Epithelial cell of proximal tubule (primary cell): Measurements from ENCODE around the gene C2orf72. TPM values are rescaled to one million over a fixed set of nuclear protein-coding genes. Genes with fewer than 3 reads are reported as not detected.

Experiments used
- DNase-seq: peaks from one replicate; pipeline ENCODE4 v3.0.0-alpha.2; 2011; ENCODE audit warnings: low read depth
- H3K4me3 ChIP-seq: 2 replicates; pipeline ENCODE4 v1.5.1; 2011; ENCODE audit warnings: low read depth, mild to moderate bottlenecking, low read length
- total RNA-seq: library from RNA; depleted of rRNA; stranded (reverse); fragments of >200 nt; gene quantifications from 2 replicates; pipeline ENCODE4 v1.2.3, GENCODE V29; 2015
- TF ChIP-seq, protein P1 (sequence below): conservative IDR thresholded peaks from 2 replicates; pipeline ENCODE4 v1.5.1; 2012; ENCODE audit warnings: low read depth, mild to moderate bottlenecking, low read length

Gene C2orf72
- total RNA-seq, 1 donor from 2014 or later: 3.8 TPM

DNA sequence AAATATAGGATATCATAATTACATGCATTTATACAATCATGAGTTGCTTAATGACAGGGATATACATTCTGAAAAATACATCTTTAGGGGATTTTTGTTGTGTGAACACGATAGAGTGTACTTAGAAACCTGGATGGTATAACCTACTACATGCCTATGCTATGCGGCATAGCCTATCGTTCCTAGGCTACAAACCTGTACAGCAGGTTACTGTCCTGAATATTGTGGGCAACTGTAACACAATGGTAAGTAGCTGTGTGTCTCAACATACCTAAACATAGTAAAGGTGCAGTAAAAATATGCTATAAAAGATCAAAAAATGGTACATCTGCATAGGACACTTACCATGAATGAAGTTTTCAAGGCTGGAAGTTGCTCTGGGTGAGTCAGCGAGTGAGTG, 6.5 kb downstream of the C2orf72 start:
- H3K4me3 ChIP-seq: no peak overlapping the region
- TF ChIP-seq, protein P1, sequence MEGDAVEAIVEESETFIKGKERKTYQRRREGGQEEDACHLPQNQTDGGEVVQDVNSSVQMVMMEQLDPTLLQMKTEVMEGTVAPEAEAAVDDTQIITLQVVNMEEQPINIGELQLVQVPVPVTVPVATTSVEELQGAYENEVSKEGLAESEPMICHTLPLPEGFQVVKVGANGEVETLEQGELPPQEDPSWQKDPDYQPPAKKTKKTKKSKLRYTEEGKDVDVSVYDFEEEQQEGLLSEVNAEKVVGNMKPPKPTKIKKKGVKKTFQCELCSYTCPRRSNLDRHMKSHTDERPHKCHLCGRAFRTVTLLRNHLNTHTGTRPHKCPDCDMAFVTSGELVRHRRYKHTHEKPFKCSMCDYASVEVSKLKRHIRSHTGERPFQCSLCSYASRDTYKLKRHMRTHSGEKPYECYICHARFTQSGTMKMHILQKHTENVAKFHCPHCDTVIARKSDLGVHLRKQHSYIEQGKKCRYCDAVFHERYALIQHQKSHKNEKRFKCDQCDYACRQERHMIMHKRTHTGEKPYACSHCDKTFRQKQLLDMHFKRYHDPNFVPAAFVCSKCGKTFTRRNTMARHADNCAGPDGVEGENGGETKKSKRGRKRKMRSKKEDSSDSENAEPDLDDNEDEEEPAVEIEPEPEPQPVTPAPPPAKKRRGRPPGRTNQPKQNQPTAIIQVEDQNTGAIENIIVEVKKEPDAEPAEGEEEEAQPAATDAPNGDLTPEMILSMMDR: no peak
- no peak for DNase-seq

DNA sequence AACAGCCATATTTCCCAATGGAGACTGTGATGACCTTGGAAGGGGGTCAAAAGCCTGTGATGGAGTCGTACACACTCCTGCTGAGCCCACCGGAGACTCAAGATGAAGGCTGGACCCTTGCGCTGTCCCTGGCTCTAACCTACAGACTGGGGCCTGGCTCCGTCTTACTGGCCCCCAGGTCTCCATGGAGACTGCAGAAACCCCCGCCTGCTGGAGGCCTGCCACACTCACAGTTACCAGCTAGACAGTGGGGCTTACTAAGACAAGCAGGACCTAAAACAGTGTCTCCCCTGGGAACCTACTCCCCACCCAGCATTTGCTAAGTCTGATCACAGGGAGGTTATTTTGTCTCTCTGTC, 9.6 kb downstream of the C2orf72 start:
- DNase-seq: no peak
- TF ChIP-seq, protein P1: no peak
- no peak overlapping the region for H3K4me3 ChIP-seq

DNA sequence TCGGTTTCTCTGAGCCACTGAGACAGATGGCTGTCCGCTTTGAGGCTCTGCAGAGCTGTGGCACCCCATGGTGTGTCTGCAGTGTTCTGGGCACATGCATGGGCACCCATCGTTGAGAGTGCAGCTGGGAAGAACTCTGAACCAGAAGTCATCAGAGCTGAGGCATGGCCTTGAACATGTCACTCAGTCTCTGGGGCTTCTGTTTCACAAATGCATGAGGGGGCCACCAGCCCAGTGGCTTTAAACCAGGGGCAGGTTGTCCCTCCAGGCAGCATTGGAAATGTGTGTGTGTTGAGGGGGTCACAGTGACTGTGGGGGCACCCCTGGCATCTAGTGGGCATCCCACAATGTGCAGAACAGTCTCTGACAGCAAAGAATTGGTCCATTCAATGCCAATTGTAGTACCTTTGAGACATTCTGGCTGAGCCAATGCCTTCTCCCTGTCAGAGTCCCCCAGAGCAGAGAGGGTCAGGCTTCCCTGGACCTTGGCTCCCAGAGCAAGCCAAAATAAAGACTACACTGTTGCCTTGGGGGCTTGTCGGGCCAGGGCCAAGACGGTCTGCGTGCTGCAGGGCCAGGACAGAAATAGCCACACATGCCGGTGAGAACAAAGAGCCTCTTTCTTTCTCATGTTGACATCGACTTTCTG, 10.1 kb downstream of the C2orf72 start:
- no peak for DNase-seq
- TF ChIP-seq, protein P1: no peak
- H3K4me3 ChIP-seq: no peak overlapping the region

DNA sequence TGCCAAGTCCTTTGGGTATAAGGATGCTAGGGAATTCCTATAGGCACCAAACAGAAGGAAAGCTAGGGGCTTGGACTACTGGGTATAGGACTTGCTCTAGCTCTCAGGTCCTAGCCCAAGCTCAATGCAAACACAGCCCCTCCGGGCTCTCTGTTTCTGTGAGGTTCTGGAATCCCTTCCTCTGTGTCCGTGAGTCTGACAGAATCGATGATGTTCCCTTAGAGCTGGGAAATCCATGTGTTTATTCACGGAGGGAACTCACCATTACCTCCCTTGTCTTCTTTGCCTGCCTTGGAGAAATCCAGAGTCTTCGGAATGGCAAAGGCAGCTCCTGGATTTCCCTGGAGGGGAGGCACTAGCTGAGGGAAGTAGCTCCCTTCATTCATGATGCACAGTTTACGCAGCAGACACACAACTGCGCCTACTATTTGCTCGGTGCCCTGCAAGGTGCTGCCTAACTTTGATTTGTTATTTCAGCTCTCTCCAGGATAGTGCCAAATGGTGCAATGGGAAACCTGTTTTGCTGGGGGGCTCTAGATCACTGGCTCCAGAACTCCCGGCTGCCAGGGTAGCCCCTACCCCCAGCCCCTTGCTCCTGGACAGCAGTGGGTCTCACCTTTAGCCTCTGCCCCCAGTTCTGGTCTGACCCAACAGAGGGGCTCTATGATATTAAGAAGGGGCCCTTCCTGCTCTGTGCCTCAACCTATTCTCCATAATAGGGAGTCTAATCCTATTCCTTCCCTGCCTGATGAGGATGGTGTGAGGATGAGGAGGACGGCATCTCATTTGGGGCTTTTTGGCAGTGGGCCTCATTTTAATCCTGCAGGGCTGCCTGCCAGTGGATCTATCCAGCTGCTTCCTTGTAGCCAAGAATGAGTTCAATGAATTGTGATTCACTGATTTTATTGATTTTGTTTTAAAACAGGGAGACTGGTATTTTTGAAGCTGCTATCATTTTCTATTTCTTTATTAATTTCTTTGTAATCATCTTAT, 10.9 kb downstream of the C2orf72 start:
- TF ChIP-seq, protein P1: no peak
- no peak for DNase-seq
- H3K4me3 ChIP-seq: no peak overlapping the region

DNA sequence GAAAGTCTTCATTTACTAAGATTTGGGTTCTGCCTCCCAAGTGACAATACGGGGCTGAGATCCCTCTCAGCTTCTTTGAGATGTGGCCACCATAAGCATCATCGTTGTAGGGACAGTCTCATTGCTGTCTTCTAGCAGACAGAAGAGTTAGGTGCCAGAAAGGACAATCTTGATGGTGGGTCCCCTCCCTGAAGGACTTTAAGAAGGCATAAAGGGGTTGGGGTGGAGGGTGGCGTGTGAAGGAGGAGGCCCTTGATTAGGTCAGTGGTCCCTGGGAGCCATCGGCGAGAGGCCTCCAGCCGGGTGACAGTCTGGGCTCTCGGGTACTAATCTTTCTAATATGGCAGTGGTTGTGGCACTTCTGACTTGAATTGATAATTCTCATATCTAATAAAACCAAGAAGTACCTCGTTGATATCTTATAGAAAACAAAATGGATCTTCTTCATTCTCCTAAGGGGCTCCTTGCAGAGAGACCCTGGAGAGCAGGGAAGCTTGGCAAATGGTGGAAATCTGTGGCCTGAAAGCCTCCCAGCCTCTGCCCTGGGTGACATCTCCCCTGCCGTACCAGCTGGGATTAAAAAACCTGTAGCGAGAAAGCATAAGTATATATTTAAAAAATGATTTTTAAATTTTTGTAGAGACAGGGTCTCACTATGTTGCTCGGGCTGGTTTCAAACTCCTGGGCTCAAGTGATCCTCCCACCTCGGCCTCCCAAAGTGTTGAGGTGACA, 12.1 kb downstream of the C2orf72 start:
- TF ChIP-seq, protein P1: no peak
- no peak overlapping the region for H3K4me3 ChIP-seq
- DNase-seq: no peak

DNA sequence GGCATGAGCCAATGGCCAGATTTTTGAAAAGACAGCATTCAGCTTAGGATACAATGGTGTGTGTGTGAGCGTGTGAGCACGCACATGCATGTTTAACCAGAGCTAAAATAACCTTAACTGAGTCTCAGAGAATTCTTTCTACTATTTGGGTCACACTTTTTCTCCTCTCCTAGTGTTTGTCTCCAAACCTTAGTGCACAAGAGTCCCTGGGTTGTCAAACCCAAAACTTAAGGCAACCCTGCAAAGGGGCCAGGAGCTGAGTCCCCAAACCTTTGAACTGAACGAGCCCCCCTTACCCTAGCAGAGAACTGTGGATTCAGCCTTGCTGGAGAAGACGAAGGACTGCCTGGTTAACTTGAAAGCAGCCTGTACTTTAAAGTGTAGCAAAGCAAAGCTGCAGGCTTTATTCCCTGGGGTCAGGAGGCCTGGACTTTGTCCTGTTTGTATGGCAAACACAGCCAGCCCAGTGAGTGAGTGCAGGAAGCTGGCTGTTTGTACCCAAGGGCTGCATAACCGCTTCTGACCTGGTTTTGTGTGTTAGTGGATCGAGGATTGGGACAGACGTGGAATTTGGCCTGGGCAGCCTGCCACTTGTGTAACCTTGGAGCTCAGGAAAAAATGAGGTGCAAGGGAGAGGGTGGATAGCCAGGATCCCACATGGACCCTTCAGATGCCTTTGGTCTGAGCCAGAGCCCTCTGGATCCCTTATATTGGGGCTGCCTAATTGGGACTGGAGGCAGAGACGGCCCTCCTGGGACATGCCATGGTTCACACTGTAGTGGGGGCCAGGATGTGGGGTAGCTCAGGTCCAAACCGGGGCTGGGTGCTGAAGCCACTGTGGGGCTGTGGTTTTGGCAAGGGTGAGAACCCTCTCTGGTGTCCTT, 12.9 kb downstream of the C2orf72 start:
- TF ChIP-seq, protein P1: no peak
- H3K4me3 ChIP-seq: no peak overlapping the region
- no peak for DNase-seq
